GM18517 (cell line): Measurements from ENCODE around the gene GDF2.

ENCODE experiments used
- ATAC-seq: cut with Tn5 transposase; IDR thresholded peaks from one replicate; pipeline ENCODE4 v1.9.1; 2021; ENCODE audit warnings: mild to moderate bottlenecking, moderate library complexity; ENCODE audit not compliant: unreplicated experiment

The GDF2 gene

GRCh38 chr10:47350671-47351640 is 28.7 kb downstream of the GDF2 start:
- ATAC-seq = no peak

- no peak for ATAC-seq
These were observed 29.9 kb downstream of the GDF2 start for GRCh38 chr10:47351899-47352815.

DNA sequence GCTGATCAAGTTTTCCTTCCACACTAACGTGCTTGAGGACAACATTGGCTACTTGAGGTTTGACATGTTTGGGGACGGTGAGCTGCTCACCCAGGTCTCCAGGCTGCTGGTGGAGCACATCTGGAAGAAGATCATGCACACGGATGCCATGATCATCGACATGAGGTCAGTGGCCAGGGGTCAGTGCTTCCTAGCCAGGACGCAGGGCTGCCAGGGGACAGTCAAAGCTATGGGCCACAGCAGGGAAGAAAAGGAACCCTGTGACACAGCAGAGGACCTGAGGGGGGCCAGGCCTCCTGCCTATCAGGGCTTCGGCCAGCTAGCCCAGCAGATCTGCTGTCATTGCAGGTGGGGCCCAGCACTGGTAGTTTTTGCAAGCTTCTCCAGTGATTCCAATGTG is 31.1 kb downstream of the GDF2 start:
- no peak for ATAC-seq

DNA sequence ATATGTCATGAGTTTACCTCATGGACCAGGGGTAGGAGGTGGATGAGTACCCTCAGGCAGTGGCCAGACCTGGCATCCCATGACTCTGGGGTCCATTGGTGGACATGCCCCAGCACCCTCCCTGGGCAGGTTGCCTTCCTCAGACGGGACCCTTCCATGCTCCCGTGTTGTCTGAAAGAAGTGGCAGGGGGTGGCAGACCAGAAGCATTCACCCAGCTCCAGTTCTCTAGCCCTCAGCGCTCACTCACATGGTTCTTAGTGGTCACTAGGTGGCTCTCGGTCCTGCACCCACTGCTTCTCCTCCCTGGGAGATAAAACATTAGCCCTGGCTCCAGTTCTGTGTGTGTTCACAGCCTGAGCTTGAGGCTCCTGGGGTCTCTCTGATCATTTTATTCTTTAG is 31.9 kb downstream of the GDF2 start:
- ATAC-seq = no peak

DNA sequence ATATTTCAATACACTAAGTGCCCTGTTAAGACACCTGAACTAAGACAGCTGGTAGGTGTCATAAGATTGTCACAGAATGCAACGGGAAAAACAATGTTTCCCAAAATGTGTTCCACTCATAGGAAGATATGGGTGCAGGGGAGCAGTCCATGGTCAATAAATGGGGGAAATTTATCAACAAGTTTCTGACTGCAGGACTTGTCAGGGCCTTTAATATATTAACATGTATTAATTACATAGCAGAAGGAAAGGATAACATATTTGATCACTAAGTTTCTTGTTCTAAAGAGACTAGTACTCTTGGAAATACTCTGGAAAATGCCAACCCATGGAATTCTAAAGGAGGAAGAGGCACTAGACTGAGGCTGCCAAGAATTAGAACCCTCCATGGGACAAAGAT is 32.6 kb downstream of the GDF2 start:
- no peak for ATAC-seq

- ATAC-seq = no peak
These were observed 34.5 kb downstream of the GDF2 start for GRCh38 chr10:47356708-47357107.

GRCh38 chr10:47357131-47357582 is 34.9 kb downstream of the GDF2 start:
- ATAC-seq = no peak

DNA sequence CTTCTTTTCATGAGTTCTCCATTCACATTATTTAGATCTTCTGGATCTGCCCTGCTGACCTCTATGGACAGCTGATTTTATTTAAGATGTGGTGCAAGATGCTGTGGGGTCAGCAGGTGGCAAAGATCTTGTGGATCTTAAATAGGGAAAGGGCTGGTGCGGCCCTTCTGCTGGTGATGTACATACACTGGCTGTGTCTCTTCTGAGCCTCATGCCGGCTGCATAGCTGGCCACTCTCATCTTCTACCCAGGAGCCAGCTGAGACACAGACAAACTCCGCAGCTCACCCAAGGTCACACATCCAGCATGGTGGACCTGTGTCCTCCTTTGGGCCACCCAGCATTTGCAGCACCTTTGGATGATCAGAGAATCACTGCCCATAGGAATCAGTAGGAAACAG is 35.7 kb downstream of the GDF2 start:
- ATAC-seq = no peak

- ATAC-seq = no peak
These were observed 36.2 kb downstream of the GDF2 start for GRCh38 chr10:47358457-47358856.

GRCh38 chr10:47359101-47359500 is 36.8 kb downstream of the GDF2 start:
- no peak for ATAC-seq

GRCh38 chr10:47359626-47360418 is 37.6 kb downstream of the GDF2 start:
- no peak for ATAC-seq

- no peak for ATAC-seq
These were observed 38.3 kb downstream of the GDF2 start for GRCh38 chr10:47360419-47361040.

DNA sequence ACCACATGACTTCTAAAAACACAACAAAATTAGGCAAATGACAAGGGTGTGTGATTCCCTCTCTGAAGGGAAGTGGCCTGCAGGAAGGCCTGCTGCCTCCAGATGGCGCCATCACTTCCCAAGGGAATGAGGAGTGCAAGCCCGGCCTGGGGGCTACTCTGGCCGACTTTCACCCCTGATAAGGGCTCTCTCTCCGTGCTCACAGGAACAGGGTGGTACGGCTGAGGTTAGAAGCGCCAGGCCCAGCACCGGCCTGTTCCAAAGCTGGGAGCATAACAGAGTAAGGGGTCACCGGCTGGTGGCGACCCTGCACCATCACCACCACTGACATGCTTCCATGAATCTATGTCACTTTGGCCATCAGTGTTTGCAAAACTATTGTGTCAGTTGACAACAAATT is 39.0 kb downstream of the GDF2 start:
- ATAC-seq = no peak

- ATAC-seq = no peak
These were observed 39.9 kb downstream of the GDF2 start for GRCh38 chr10:47362199-47362598.

- ATAC-seq = no peak
These were observed 41.5 kb downstream of the GDF2 start for GRCh38 chr10:47363781-47364180.

DNA sequence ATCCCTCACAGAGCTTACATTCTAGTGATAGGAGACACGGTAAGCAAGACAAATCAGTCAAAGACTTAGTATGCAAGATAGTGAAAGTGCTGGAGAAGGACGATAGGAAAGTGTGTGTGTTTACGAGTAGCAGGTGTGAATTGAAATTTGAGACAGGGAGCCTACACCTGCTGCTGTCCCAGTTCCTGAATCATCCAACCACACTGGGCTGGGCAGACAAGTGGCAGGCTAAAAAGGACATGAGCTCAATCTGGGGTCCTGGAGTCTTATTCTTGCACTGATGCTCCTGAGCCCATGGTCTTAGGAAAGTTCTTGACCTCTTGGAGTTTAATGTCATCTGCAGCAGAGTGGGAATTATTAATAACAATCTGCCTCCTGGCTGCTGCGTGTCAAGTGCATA is 42.1 kb downstream of the GDF2 start:
- no peak for ATAC-seq

GRCh38 chr10:47364911-47365310 is 42.7 kb downstream of the GDF2 start:
- no peak for ATAC-seq

DNA sequence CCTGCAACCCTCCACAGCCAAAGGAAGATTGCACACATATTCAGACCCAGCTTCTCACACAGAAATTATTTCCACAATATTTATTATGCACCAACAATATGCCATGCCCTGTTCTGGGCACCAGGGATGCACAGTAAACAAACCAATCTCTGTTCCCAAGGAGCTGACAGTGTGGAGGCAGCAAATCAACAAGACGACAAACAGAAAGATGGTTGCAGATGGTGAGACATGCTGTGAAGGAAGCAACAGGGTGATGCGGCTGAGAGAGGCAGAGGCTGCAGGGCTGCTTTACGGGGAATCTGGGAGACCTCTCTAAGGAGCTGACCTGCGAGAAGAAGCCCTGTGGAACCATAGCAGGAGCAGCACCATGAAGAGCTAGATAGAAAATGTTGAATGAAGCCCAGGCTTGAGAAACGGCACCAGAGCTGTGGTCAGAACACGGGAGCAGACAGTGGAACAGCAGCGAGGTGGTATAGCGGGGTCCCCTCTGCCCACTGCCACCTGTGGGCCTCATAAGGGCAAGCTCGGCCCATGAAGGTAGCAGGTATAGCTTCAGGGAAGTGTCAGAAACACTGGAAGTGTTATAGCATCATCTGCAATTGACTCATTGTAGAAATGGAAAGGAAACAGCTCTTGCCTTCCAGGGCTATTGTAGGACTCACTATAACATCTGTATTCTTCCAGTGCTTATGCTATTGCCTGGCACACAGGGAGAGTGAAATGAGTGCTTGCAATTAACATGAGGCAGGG is 43.4 kb downstream of the GDF2 start:
- no peak for ATAC-seq

- no peak for ATAC-seq
These were observed 44.0 kb downstream of the GDF2 start for GRCh38 chr10:47366181-47366631.
